COR-L47 (cell line): Measurements from ENCODE around the gene MS4A14.
A peak's percentile ranks its signal among the peaks of the same experiment; 100 is the strongest.
"Not testable (repeated sequence)": the region's sequence is repeated elsewhere in the genome, so short reads cannot be mapped to it uniquely, and the experiment has no call there.

Experiments used
- DNase-seq: peaks from one replicate; lab custom pipeline; 2025; lab: John Stamatoyannopoulos, UW

Gene MS4A14

GRCh38 chr11:60396382-60396781 is at the start of gene MS4A14:
MS4A14 (plus strand) TSS chr11:60396459; CDS start chr11:60396579, 120 bp downstream.
- DNase-seq, result no peak

- no peak for DNase-seq
Measured at GRCh38 chr11:60347084-60347797, 49.0 kb upstream of the MS4A14 start.

GRCh38 chr11:60348116-60348515 is 48.1 kb upstream of the MS4A14 start:
- no peak for DNase-seq

GRCh38 chr11:60349990-60350389 is 46.3 kb upstream of the MS4A14 start:
- no peak for DNase-seq

GRCh38 chr11:60357771-60358170 is 38.5 kb upstream of the MS4A14 start:
- no peak for DNase-seq

GRCh38 chr11:60360621-60361020 is 35.6 kb upstream of the MS4A14 start:
- no peak for DNase-seq

GRCh38 chr11:60362241-60362640 is 34.0 kb upstream of the MS4A14 start:
- DNase-seq, result no peak

GRCh38 chr11:60363542-60364470 is 32.5 kb upstream of the MS4A14 start:
- peak; percentile 54 for DNase-seq

- DNase-seq, result not testable (repeated sequence)
Measured at GRCh38 chr11:60366262-60366904, 29.9 kb upstream of the MS4A14 start.

- DNase-seq, result no peak
Measured at GRCh38 chr11:60367009-60367408, 29.2 kb upstream of the MS4A14 start.

GRCh38 chr11:60367896-60368295 is 28.4 kb upstream of the MS4A14 start:
- no peak for DNase-seq

GRCh38 chr11:60370252-60370810 is 25.9 kb upstream of the MS4A14 start:
- no peak for DNase-seq

- DNase-seq, result peak; percentile 7
Measured at GRCh38 chr11:60370811-60371298, 25.4 kb upstream of the MS4A14 start.

GRCh38 chr11:60371386-60371785 is 24.9 kb upstream of the MS4A14 start:
- no peak for DNase-seq

- DNase-seq, result no peak
Measured at GRCh38 chr11:60371854-60372253, 24.4 kb upstream of the MS4A14 start.

- no peak for DNase-seq
Measured at GRCh38 chr11:60372767-60373166, 23.5 kb upstream of the MS4A14 start.

GRCh38 chr11:60375316-60375715 is 20.9 kb upstream of the MS4A14 start:
- DNase-seq, result no peak

GRCh38 chr11:60376601-60377000 is 19.7 kb upstream of the MS4A14 start:
- DNase-seq, result no peak

- no peak for DNase-seq
Measured at GRCh38 chr11:60377401-60378136, 18.7 kb upstream of the MS4A14 start.

GRCh38 chr11:60378354-60378753 is 17.9 kb upstream of the MS4A14 start, which contains the start of gene MS4A7:
MS4A7 (plus strand) TSS chr11:60378532; CDS start chr11:60383142, 4,610 bp downstream.
- DNase-seq, result no peak

GRCh38 chr11:60389279-60389910 is 6.9 kb upstream of the MS4A14 start:
- no peak for DNase-seq
